ENCODE results near the gene CYP19A1. TPM values are rescaled to one million over a fixed set of nuclear protein-coding genes. Genes with fewer than 3 reads are reported as not detected.
A peak's percentile ranks its signal among the peaks of the same experiment; 100 is the strongest.

CYP19A1 gene
- total RNA-seq, 1 experiment from 2014 or later: 0.77 TPM

- Mint-ChIP-seq H3K27me3 (ENCODE audit: insufficient read depth, unreplicated experiment) (no peaks in the 10 kb centered on the region), H3K27ac (ENCODE audit: unreplicated experiment) (no peak overlapping the region)
Measured at GRCh38 chr15:51253366-51253765, 85.0 kb downstream of the CYP19A1 start.

DNA sequence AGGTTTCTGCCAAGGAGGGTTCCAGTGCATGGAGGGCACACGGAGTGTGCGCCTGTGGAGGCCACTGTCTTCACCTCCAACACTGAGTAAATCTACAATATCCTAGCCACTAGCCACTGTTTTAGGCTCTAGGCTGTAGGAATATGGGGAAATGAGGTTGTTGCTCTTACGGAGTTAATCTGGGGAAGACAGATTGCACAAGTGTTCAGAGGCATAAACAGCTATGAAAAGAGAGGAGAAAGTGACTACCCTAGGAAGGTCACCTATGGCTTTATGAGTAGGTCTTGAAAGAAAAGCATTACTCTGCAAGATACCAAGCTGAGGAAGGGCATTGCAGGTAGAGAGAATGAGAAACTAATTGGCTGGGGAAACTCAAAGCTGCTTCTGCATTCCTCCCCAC lies 85.7 kb downstream of the CYP19A1 start:
- Mint-ChIP-seq H3K27me3 (ENCODE audit: insufficient read depth, unreplicated experiment) (no peaks in the 10 kb centered on the region), H3K36me3 (ENCODE audit: insufficient read depth, unreplicated experiment) (peaks cover 5% of the 10 kb centered on the region), H3K9me3 (ENCODE audit: unreplicated experiment) (peaks cover 14% of the 10 kb centered on the region), H3K4me3 (ENCODE audit: unreplicated experiment) (no peak overlapping the region), H3K27ac (ENCODE audit: unreplicated experiment) (no peak overlapping the region), H3K4me1 (ENCODE audit: low read depth, unreplicated experiment) (peaks cover 16% of the 10 kb centered on the region)
- Histone ChIP-seq H3K36me3 (ENCODE audit: control insufficient read depth, insufficient read depth, low read length) (no peaks in the 10 kb centered on the region), H3K4me3 (ENCODE audit: low read depth, low read length) (no peak overlapping the region), H3K9me3 (no peaks in the 10 kb centered on the region), H3K27me3 (replicated peaks; ENCODE audit: control insufficient read depth, insufficient read depth, low read length) (no peaks in the 10 kb centered on the region), H3K4me1 (peaks cover 17% of the 10 kb centered on the region)
- DNase-seq: no peak
- no TSS peak for BruUV-seq (replicated peaks)
- intact Hi-C loops (cut with micrococcal nuclease; ENCODE audit: unreplicated experiment): no loop called here
- CTCF ChIA-PET: no interaction called here
- TF ChIP-seq, protein P1, sequence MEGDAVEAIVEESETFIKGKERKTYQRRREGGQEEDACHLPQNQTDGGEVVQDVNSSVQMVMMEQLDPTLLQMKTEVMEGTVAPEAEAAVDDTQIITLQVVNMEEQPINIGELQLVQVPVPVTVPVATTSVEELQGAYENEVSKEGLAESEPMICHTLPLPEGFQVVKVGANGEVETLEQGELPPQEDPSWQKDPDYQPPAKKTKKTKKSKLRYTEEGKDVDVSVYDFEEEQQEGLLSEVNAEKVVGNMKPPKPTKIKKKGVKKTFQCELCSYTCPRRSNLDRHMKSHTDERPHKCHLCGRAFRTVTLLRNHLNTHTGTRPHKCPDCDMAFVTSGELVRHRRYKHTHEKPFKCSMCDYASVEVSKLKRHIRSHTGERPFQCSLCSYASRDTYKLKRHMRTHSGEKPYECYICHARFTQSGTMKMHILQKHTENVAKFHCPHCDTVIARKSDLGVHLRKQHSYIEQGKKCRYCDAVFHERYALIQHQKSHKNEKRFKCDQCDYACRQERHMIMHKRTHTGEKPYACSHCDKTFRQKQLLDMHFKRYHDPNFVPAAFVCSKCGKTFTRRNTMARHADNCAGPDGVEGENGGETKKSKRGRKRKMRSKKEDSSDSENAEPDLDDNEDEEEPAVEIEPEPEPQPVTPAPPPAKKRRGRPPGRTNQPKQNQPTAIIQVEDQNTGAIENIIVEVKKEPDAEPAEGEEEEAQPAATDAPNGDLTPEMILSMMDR (IDR thresholded peaks at IDR 0.05; ENCODE audit: insufficient read depth in 1 of 2, low read depth in 1 of 2, low read length in 1 of 2, severe bottlenecking in 1 of 2, unreplicated experiment in 1 of 2): no peak
- POLR2A ChIA-PET: no interaction called here

More at GRCh38 chr15:51253366-51253765, 85.0 kb downstream of the CYP19A1 start:
- peaks cover 10% of the 10 kb centered on the region for H3K9me3 Mint-ChIP-seq (ENCODE audit: unreplicated experiment)
- Histone ChIP-seq H3K36me3 (ENCODE audit: control insufficient read depth, insufficient read depth, low read length) (no peaks in the 10 kb centered on the region), H3K4me3 (ENCODE audit: low read depth, low read length) (no peak overlapping the region), H3K9me3 (no peaks in the 10 kb centered on the region), H3K27me3 (replicated peaks; ENCODE audit: control insufficient read depth, insufficient read depth, low read length) (no peaks in the 10 kb centered on the region), H3K4me1 (peaks cover 17% of the 10 kb centered on the region)
- no peak for DNase-seq
- TF ChIP-seq, protein P1 (IDR thresholded peaks at IDR 0.05; ENCODE audit: insufficient read depth in 1 of 2, low read depth in 1 of 2, low read length in 1 of 2, severe bottlenecking in 1 of 2, unreplicated experiment in 1 of 2): no peak
- H3K4me3 Mint-ChIP-seq (ENCODE audit: unreplicated experiment): no peak overlapping the region
- POLR2A ChIA-PET: no interaction called here
- no TSS peak for BruUV-seq (replicated peaks)
- intact Hi-C loops (cut with micrococcal nuclease; ENCODE audit: unreplicated experiment): no loop called here
- H3K36me3 Mint-ChIP-seq (ENCODE audit: insufficient read depth, unreplicated experiment): peaks cover 5% of the 10 kb centered on the region
- CTCF ChIA-PET: no interaction called here
- H3K4me1 Mint-ChIP-seq (ENCODE audit: low read depth, unreplicated experiment): peaks cover 16% of the 10 kb centered on the region

- POLR2A ChIA-PET: no interaction called here
- Mint-ChIP-seq H3K4me3 (ENCODE audit: unreplicated experiment) (peak overlapping the region; percentile 26), H3K4me1 (ENCODE audit: low read depth, unreplicated experiment) (peaks cover 16% of the 10 kb centered on the region), H3K36me3 (ENCODE audit: insufficient read depth, unreplicated experiment) (peaks cover 5% of the 10 kb centered on the region), H3K27ac (ENCODE audit: unreplicated experiment) (peak overlapping the region; percentile 77), H3K9me3 (ENCODE audit: unreplicated experiment) (peaks cover 16% of the 10 kb centered on the region), H3K27me3 (ENCODE audit: insufficient read depth, unreplicated experiment) (no peaks in the 10 kb centered on the region)
- Histone ChIP-seq H3K4me1 (peaks cover 17% of the 10 kb centered on the region), H3K9me3 (no peaks in the 10 kb centered on the region), H3K4me3 (ENCODE audit: low read depth, low read length) (no peak overlapping the region), H3K36me3 (ENCODE audit: control insufficient read depth, insufficient read depth, low read length) (no peaks in the 10 kb centered on the region), H3K27me3 (replicated peaks; ENCODE audit: control insufficient read depth, insufficient read depth, low read length) (no peaks in the 10 kb centered on the region)
- BruUV-seq (replicated peaks): no TSS peak
- DNase-seq: no peak
- intact Hi-C loops (cut with micrococcal nuclease; ENCODE audit: unreplicated experiment): no loop called here
- CTCF ChIA-PET: no interaction called here
- TF ChIP-seq, protein P1 (IDR thresholded peaks at IDR 0.05; ENCODE audit: insufficient read depth in 1 of 2, low read depth in 1 of 2, low read length in 1 of 2, severe bottlenecking in 1 of 2, unreplicated experiment in 1 of 2): no peak
Measured at GRCh38 chr15:51251556-51251955, 86.8 kb downstream of the CYP19A1 start.

Measured in Caco-2 (cell line).